GM23338 (cell line): ENCODE data around the gene ACADS.

Source experiments
- CREB1 ChIP-seq: fragments of 250-450 bp; sonication (Bioruptor Pico); IDR thresholded peaks from 2 replicates; pipeline ENCODE4 v1.5.0; 2020; ENCODE audit warnings: low read depth, mild to moderate bottlenecking, moderate library complexity
- CTCF ChIP-seq, 2 experiments: fragments of 200-600 bp in 1 of 2; sonication (generic) in 1 of 2; conservative IDR thresholded peaks; 2 replicates each; pipeline versions ENCODE4 v1.5.1 to v1.6.1; 2016 to 2017; ENCODE audit warnings: antibody characterized with exemption in 2 of 2, low read depth in 2 of 2, mild to moderate bottlenecking in 2 of 2, moderate library complexity in 1 of 2
- EZH2phosphoT487 ChIP-seq: fragments of 200-600 bp; sonication (generic); IDR thresholded peaks from one replicate; pipeline ENCODE4 v1.8.1; 2018; ENCODE audit warnings: antibody characterized with exemption; ENCODE audit not compliant: unreplicated experiment
- POLR2AphosphoS5 ChIP-seq: IDR thresholded peaks from 2 replicates; pipeline ENCODE4 v1.6.1; 2016; ENCODE audit warnings: antibody characterized with exemption, low read depth
- STAT1 ChIP-seq: IDR thresholded peaks from one replicate; pipeline ENCODE4 v1.6.1; 2016; ENCODE audit warnings: antibody characterized with exemption; ENCODE audit not compliant: unreplicated experiment
- TF ChIP-seq, protein P1 (sequence below): IDR thresholded peaks from one replicate; pipeline ENCODE4 v1.6.1; 2018; ENCODE audit warnings: antibody characterized with exemption; ENCODE audit not compliant: unreplicated experiment

DNA sequence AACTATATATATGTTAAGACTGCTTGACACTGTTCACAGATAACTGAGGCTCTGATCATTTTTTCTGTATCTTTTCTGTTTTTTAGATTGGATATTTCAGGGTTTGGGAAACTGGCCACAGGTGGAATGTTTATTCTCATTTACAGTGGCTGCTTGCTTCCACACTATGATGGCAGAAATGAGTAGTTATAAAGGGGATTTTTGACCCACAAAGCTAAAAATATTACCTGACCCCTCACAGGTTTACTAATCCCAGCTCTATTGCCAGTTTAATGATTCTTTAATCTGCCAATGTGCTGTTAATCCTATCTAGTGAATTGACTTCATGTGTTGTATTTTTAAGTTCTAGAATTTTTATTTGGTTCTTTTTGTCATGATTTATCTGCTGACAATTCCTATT, 29.6 kb downstream of the ACADS start:
- no peak for TF ChIP-seq CTCF (conservative IDR thresholded peaks at IDR 0.05; ENCODE audit: low read depth in 2 of 2)
- TF ChIP-seq CREB1 (CRISPR knock-in tag): no peak
- TF ChIP-seq, protein P1, sequence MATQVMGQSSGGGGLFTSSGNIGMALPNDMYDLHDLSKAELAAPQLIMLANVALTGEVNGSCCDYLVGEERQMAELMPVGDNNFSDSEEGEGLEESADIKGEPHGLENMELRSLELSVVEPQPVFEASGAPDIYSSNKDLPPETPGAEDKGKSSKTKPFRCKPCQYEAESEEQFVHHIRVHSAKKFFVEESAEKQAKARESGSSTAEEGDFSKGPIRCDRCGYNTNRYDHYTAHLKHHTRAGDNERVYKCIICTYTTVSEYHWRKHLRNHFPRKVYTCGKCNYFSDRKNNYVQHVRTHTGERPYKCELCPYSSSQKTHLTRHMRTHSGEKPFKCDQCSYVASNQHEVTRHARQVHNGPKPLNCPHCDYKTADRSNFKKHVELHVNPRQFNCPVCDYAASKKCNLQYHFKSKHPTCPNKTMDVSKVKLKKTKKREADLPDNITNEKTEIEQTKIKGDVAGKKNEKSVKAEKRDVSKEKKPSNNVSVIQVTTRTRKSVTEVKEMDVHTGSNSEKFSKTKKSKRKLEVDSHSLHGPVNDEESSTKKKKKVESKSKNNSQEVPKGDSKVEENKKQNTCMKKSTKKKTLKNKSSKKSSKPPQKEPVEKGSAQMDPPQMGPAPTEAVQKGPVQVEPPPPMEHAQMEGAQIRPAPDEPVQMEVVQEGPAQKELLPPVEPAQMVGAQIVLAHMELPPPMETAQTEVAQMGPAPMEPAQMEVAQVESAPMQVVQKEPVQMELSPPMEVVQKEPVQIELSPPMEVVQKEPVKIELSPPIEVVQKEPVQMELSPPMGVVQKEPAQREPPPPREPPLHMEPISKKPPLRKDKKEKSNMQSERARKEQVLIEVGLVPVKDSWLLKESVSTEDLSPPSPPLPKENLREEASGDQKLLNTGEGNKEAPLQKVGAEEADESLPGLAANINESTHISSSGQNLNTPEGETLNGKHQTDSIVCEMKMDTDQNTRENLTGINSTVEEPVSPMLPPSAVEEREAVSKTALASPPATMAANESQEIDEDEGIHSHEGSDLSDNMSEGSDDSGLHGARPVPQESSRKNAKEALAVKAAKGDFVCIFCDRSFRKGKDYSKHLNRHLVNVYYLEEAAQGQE: no peak
- no peak for TF ChIP-seq EZH2phosphoT487
- TF ChIP-seq POLR2AphosphoS5: no peak
- no peak for TF ChIP-seq STAT1
